Common myeloid progenitor, CD34-positive (primary cell): Measurements from ENCODE around the gene CPD.
"Not testable (repeated sequence)": the region's sequence is repeated elsewhere in the genome, so short reads cannot be mapped to it uniquely, and the experiment has no call there.

Experiments
- CTCF ChIA-PET: fragments of 350-600 bp; sonication (Branson Sonifier 250); formaldehyde crosslinking; loops from one replicate; lab custom pipeline; 2021; ENCODE audit warnings: antibody characterized with exemption; lab: Charles Lee
- POLR2A ChIA-PET: fragments of 350-600 bp; sonication (Branson Sonifier 250); formaldehyde crosslinking; loops from one replicate; lab custom pipeline; 2021; ENCODE audit warnings: antibody characterized with exemption; lab: Charles Lee
- DNase-seq, 3 donors: peaks; one replicate each; pipeline versions ENCODE4 v3.0.0 to v3.0.0-alpha.2; 2013
- H3K27ac ChIP-seq, 2 experiments: 1 replicate in 1 of 2; 2 replicates in 1 of 2; pipeline ENCODE4 v1.7.0; 2013; ENCODE audit warnings: inconsistent platforms in 2 of 2, low read length in 2 of 2, mild to moderate bottlenecking in 2 of 2, low read depth in 1 of 2, moderate library complexity in 1 of 2; ENCODE audit not compliant: severe bottlenecking in 2 of 2, insufficient read depth in 1 of 2, poor library complexity in 1 of 2
- H3K27me3 ChIP-seq, 5 experiments: replicated peaks in 2 of 5; 1 replicate in 3 of 5; 2 replicates in 2 of 5; pipeline versions ENCODE4 v1.6.1 to v1.7.0; 2013; ENCODE audit warnings: low read length in 4 of 5, mild to moderate bottlenecking in 2 of 5, moderate library complexity in 2 of 5, inconsistent platforms in 1 of 5; ENCODE audit not compliant: insufficient read depth in 5 of 5, control insufficient read depth in 4 of 5
- H3K36me3 ChIP-seq, 4 experiments: 1 replicate in 2 of 4; 2 replicates in 2 of 4; pipeline versions ENCODE4 v1.6.1 to v1.7.0; 2013; ENCODE audit warnings: low read length in 3 of 4, control low read depth in 1 of 4, mild to moderate bottlenecking in 1 of 4; ENCODE audit not compliant: control insufficient read depth in 4 of 4, insufficient read depth in 4 of 4
- H3K4me1 ChIP-seq, 4 experiments: 1 replicate in 3 of 4; 2 replicates in 1 of 4; pipeline versions ENCODE4 v1.6.1 to v1.7.1; 2013; ENCODE audit warnings: low read length in 3 of 4, mild to moderate bottlenecking in 3 of 4, control low read depth in 1 of 4, inconsistent platforms in 1 of 4, moderate library complexity in 1 of 4; ENCODE audit not compliant: control insufficient read depth in 4 of 4, insufficient read depth in 4 of 4; ENCODE audit errors: control extremely low read depth in 1 of 4
- H3K4me3 ChIP-seq, 7 experiments: 1 replicate in 4 of 7; 2 replicates in 3 of 7; pipeline versions ENCODE4 v1.5.1 to v1.7.0; 2013; ENCODE audit warnings: mild to moderate bottlenecking in 7 of 7, low read length in 6 of 7, moderate library complexity in 6 of 7, inconsistent platforms in 2 of 7, low read depth in 2 of 7, control low read depth in 1 of 7; ENCODE audit not compliant: insufficient read depth in 4 of 7, control insufficient read depth in 1 of 7; ENCODE audit errors: extremely low read depth in 1 of 7
- H3K9me3 ChIP-seq, 5 experiments: 1 replicate in 4 of 5; 2 replicates in 1 of 5; pipeline versions ENCODE4 v1.6.1 to v1.7.1; 2013; ENCODE audit warnings: low read length in 4 of 5, mild to moderate bottlenecking in 2 of 5, inconsistent platforms in 1 of 5, low read depth in 1 of 5, moderate library complexity in 1 of 5; ENCODE audit not compliant: control insufficient read depth in 4 of 5, insufficient read depth in 2 of 5; ENCODE audit errors: control extremely low read depth in 1 of 5
- WGBS: methylation state at CpG from one replicate; pipeline ENCODE4 v1.1.5; 2013; ENCODE audit not compliant: insufficient coverage; 5-methylcytosine and 5-hydroxymethylcytosine counted together

CPD gene

DNA sequence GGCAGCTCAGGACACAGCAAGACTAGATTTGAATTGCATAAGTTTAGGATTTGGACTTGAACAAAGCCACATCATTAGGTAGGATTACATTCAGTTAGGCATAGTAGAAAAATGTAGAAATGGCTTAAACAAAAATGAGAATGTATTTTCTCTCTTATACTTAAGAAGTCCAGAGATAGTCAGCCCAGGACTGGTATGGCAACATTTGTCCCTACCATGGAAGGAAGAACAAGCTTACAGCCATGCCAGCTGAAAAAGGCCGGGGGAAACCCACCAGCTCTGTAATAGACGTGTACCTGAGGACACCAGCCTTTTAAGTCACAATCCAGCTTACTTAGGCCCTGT lies 33.7 kb upstream of the CPD start:
- Histone ChIP-seq H3K27ac (peak overlapping the region in 1 of 2 experiments; percentile 23), H3K9me3 (no peaks in the 10 kb centered on the region), H3K4me1 (peaks cover 10 to 24% (median 21%) of the 10 kb centered on the region in 4 experiments), H3K27me3 (no peaks in the 10 kb centered on the region), H3K36me3 (no peaks in the 10 kb centered on the region), H3K4me3 (peak overlapping the region in 1 of 7 experiments; percentile 11)
- DNase-seq: no peak
- WGBS: 100% methylated on average over 1 of the region's 2 CpGs
- CTCF ChIA-PET: interaction anchor here (0.6 to 1.2 kb wide), 4 partner anchors 8 to 69 kb away, joined by 3 to 5 read pairs (median 3); partner anchors contain the start of gene CPD
- POLR2A ChIA-PET: interaction anchor here (0.6 kb wide), 1 partner anchor 25 kb away, joined by 6 read pairs; no protein-coding TSS in a partner anchor

DNA sequence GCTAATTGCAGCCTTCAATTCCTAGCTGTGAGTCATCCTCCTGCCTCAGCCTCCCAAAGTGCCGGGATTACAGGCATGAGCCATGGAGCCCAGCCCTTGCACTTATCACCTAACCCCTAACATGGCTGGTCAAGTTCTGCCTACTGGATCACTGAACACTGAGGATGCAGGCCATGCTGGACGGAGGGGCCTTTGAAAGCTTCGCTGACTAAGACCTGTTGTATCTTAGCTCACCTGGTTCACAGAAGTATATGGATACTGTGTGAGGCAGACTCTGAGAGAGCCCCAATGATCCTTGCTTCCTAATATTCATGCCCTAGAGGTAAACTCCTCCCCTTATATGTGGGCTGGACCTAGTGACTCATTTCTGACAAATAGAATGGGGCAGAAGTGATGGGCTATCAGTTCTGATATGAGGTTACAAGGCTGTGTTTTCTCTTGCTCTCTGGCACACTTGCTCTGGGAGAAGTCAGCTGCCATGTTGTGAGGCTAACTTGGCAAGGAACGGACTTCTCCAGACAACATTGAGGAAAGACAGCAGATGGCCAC lies 33.1 kb upstream of the CPD start:
- Histone ChIP-seq H3K27me3 (no peaks in the 10 kb centered on the region), H3K36me3 (no peaks in the 10 kb centered on the region), H3K9me3 (no peaks in the 10 kb centered on the region), H3K27ac (peak overlapping the region in 1 of 2 experiments; percentile 23), H3K4me1 (peaks cover 10 to 24% (median 17%) of the 10 kb centered on the region in 4 experiments), H3K4me3 (no peak overlapping the region)
- no peak for DNase-seq
- 91% methylated on average over 3 of the region's 4 CpGs for WGBS
- CTCF ChIA-PET: interaction anchor here (0.6 to 1.2 kb wide), 6 partner anchors 9 to 69 kb away, joined by 3 to 5 read pairs (median 4); partner anchors contain the start of gene CPD
- POLR2A ChIA-PET: no interaction called here

DNA sequence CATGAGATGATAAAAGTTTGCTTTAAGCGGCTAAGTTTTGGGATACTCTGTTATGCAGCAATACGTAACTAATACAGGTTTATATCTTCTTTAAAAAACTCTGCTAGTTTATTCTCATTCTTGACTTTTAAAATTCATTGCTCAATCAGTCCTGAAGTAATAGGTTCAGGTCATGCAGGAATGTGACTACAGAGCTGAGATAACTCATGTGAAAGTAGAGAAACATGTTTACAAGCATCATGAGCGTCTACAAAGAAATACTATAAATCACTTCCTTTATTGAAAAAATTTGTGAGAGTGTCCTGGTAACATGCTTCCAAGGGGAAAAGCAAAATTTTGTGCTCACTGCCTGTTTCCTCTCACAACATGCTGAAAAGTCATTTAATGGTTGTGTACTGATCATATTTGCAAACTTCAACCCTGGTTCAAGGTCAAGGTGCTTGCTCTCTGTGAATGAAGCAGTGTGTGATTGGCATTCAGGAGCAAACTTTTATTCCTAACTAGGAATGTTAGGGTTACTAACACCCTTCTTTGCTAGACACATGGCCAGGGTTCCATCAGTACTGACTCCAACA lies 32.4 kb upstream of the CPD start:
- peaks cover 10 to 24% (median 13%) of the 10 kb centered on the region in 4 experiments for H3K4me1 ChIP-seq
- H3K9me3 ChIP-seq: no peaks in the 10 kb centered on the region
- WGBS: no CpG with 5 or more reads among the region's 3 CpGs
- no peak for DNase-seq
- POLR2A ChIA-PET: no interaction called here
- no peak overlapping the region for H3K4me3 ChIP-seq
- no peaks in the 10 kb centered on the region for H3K36me3 ChIP-seq
- no peak overlapping the region for H3K27ac ChIP-seq
- CTCF ChIA-PET: interaction anchor here (1.0 to 1.2 kb wide), 3 partner anchors 15 to 33 kb away, joined by 3 to 4 read pairs (median 4); partner anchors contain the start of gene CPD
- no peaks in the 10 kb centered on the region for H3K27me3 ChIP-seq

DNA sequence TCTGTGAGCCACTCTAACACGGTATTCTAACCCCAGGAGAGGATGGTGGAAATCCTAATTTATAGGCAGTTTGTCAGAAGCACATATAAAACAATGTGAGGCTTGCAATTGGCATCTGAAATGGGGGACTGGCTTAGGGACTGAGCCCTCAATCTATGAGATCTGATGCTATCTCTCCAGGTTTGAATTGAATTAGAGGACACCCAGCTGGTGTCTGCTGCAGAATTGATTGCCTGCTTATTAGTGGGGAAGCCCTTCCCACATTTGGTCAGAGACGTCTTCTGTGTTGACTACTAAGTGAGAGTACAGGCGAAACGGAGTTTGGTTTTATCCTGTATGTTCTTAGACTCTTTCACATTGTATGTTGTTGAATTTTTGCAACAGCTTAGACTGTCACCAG lies 31.2 kb upstream of the CPD start:
- Histone ChIP-seq H3K27me3 (no peaks in the 10 kb centered on the region), H3K4me3 (no peak overlapping the region), H3K9me3 (no peaks in the 10 kb centered on the region), H3K36me3 (no peaks in the 10 kb centered on the region), H3K27ac (no peak overlapping the region), H3K4me1 (peaks cover 10 to 24% (median 13%) of the 10 kb centered on the region in 4 experiments)
- WGBS: 100% methylated on average over 2 of the region's 4 CpGs
- POLR2A ChIA-PET: no interaction called here
- CTCF ChIA-PET: interaction anchor here (2.0 kb wide), 1 partner anchor 8 kb away, joined by 5 read pairs; no protein-coding TSS in a partner anchor
- no peak for DNase-seq

DNA sequence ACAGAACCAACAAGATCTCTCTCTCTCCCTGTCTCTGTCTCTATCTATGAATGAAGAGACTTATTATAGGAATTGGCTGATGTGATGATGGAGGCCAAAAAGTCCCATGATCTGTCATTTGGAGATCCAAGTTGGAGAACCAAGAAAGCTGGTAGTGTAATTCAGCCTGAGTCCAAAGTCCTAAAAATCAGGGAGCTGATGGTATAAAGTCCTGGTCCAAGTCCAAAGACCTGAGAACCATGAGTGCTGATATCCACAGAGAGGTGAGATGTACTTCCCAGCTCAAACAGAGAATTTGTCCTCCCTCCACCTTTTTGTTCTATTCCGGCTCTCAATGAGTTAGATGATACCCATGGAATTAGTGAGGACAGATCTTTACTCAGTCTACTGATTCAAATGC lies 29.5 kb upstream of the CPD start:
- Histone ChIP-seq H3K4me1 (peaks cover 5 to 18% (median 11%) of the 10 kb centered on the region in 4 experiments), H3K9me3 (no peaks in the 10 kb centered on the region), H3K27me3 (no peaks in the 10 kb centered on the region), H3K27ac (no peak overlapping the region), H3K36me3 (no peaks in the 10 kb centered on the region), H3K4me3 (no peak overlapping the region)
- POLR2A ChIA-PET: no interaction called here
- CTCF ChIA-PET: interaction anchor here (2.0 kb wide), 1 partner anchor 10 kb away, joined by 5 read pairs; no protein-coding TSS in a partner anchor
- DNase-seq: no peak
- WGBS: 100% methylated on average over 1 of the region's 1 CpG

DNA sequence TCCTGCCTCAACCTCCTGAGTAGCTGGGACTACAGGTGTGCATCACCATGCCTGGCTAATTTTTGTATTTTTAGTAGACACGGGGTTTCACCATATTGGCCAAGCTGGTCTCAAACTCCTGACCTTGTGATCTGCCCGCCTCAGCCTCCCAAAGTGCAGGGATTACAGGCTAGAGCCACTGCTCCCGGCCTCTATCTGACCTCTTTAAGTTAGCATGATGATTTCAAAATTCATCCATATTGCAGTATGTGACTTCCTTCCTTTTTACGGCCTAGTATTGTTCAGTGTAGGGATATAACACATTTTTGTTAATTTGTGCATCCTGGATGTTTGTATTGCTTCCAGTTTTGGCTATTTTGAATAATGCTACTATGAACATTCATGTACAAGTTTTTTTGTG lies 27.5 kb upstream of the CPD start:
- POLR2A ChIA-PET, H3K9me3 ChIP-seq, H3K27ac ChIP-seq, CTCF ChIA-PET, H3K36me3 ChIP-seq, H3K27me3 ChIP-seq, H3K4me1 ChIP-seq, DNase-seq, H3K4me3 ChIP-seq: not testable (repeated sequence)
- WGBS: 100% methylated on average over 4 of the region's 4 CpGs

DNA sequence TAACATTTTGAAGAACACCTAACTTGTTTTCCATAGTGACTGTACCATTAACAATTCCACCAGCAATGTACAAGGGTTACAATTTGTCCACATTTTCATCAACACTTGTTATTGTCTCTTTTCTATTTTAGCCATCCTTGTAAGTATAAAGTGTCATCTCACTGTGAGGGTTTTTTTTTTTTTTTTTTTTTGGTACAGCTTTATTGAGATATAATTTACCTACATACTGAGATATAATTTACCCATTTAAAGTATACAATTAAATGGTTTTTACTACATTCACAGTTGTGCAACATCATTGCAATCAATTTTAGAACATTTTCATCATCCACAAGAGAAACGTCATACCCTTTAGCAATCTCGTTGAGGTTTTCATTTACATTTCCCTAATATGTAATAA lies 27.0 kb upstream of the CPD start:
- ChIA-PET CTCF (interaction anchor here (1.7 kb wide), 1 partner anchor 11 kb away, joined by 4 read pairs; no protein-coding TSS in a partner anchor), POLR2A (no interaction called here)
- Histone ChIP-seq H3K4me1 (peaks cover 0 to 2% (median 0%) of the 10 kb centered on the region in 4 experiments), H3K9me3 (no peaks in the 10 kb centered on the region), H3K4me3 (no peak overlapping the region), H3K36me3 (no peaks in the 10 kb centered on the region), H3K27ac (no peak overlapping the region), H3K27me3 (no peaks in the 10 kb centered on the region)
- WGBS: 92% methylated on average over 2 of the region's 2 CpGs
- DNase-seq: peak in 1 of 3 donors; percentile 15
